GM21737 (cell line): ENCODE results near the gene ADAM10.
"Not testable (repeated sequence)": the region's sequence is repeated elsewhere in the genome, so short reads cannot be mapped to it uniquely, and the experiment has no call there.

ENCODE experiments used
- ATAC-seq: cut with Tn5 transposase; IDR thresholded peaks from one replicate; pipeline ENCODE4 v1.9.1; 2021; ENCODE audit warnings: mild to moderate bottlenecking, moderate library complexity; ENCODE audit not compliant: unreplicated experiment

ADAM10 gene

DNA sequence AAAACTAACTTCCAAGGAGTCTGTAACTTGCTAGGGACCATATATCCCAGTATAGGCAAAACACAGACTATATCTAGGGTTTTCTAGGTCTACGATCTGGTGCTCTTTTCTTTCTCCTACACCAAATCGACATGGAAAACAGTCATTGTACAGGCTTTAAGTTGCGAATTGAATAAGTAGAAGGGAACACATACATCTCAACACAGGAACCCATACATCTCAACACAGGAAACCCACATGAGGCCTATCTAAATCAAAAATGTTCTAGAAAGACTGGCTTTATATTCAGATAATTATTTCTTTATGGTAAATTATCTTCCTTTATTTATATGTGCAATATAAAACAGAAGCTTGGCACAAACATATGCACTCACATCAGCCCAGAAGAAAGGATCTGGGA is 126.6 kb downstream of the ADAM10 start:
- ATAC-seq, result no peak

DNA sequence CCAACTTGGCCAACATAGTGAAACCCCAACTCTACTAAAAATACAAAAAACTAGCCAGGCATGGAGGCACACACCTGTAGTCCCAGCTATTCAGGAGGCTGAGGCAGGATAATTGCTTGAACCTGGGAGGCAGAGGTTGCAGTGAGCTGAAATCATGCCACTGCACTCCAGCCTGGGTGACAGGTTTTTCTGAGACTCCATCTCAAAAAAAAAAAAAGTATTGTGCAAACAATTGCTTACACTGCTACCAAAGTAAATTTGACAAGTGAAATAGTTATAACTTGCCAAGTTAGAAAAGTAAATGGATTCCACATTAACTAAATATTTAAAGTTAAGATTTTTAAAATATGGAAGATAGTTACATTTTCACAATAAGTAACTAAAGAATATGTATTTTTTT is 129.2 kb downstream of the ADAM10 start:
- ATAC-seq, result not testable (repeated sequence)

DNA sequence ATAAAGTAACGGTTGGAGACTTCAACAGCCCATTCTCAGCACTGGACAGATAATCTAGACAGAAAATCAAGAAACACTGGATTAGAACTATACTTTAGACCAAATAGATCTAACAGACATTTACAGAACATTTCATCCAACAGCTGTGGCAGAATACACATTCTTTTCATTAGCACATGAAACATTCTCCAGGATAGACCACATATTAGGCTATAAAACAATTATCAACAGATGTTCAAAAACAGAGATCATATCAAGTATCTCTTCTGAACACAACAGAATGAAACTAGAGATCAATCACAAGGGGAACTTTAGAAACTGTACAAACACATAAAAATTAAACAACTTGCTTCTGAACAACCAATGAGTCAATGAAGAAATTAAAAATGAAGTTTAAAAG is 133.3 kb downstream of the ADAM10 start:
- no peak for ATAC-seq

DNA sequence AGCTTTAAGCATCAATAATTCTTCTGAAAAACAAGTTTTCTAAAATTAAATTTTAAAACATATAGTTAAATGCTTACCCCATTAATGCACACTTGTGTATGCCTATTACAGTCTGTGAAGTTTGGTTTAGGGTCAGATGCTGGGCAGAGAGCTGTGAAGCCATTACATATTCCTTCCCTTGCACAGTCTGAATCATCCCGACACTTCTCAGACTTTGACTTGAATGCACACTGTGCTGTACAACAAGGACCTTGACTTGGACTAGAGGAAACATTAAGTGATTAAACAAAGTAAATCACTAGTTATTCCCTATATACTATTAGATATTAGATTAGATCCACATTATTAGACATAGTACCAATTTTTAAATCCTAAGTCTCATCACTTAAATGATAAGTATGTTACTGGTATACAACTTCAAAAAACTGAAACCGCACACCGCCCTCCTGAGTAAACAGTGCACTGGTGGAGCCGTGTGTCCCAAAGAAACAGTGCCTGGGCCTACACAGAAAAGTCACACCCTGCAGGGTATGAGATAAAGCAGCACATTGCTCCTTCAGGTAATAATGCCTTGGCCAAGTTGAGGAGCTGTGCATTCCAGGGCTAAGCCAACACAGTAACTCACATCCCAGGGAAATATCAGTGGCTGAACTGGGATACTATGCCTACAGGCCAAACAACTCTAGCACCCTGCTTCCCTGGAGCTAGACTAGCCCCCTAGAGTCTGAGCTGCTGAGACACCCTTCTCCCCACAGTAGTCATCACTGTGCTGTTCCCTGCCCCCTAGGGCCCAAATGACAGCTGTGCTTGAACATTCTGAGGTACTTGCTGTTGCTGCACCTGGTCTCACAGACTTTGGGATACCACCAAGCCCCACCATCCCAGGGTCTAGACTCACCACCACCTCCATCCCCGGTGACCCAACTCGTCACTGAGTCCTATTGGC is 137.5 kb downstream of the ADAM10 start:
- no peak for ATAC-seq

DNA sequence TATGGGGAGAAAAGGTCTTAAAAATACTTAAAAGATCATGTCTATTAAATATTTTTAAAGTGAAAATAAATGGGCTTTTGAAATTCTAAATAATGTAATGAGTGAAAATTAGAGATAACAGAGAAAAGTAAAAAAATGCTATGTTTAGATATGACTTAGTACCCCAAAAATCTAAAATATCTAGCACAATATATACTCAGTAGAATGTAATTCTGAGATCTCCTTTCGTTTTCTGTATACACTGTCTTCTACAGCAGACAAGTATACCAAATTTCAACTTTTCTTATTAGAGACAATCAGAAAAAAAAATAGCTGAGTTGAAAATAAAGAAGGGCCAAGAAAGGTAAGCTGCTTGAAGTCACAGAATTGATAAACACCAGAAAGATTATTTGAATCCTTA is 140.8 kb downstream of the ADAM10 start:
- ATAC-seq, result no peak

DNA sequence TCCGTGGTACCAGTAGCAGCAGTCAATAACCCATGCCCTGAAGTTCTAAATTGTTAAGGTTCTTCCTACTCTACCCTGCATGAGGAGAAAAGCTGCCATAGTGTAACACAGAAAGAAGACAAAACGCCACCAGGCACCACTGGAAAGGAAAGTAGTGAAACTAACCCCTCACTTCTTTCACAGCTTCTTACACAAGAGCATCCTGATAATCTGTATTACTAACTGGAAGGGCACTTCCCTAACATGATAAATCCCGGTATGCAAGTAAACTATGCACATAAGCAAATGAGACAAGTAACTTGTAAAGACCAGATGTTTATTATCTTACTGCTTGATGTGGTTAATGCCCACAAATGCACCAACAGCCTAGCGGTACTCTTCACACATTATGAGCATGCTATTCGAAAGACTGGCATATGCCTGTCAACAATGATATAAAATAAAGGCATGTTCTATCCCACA is 141.3 kb downstream of the ADAM10 start:
- ATAC-seq, result no peak

DNA sequence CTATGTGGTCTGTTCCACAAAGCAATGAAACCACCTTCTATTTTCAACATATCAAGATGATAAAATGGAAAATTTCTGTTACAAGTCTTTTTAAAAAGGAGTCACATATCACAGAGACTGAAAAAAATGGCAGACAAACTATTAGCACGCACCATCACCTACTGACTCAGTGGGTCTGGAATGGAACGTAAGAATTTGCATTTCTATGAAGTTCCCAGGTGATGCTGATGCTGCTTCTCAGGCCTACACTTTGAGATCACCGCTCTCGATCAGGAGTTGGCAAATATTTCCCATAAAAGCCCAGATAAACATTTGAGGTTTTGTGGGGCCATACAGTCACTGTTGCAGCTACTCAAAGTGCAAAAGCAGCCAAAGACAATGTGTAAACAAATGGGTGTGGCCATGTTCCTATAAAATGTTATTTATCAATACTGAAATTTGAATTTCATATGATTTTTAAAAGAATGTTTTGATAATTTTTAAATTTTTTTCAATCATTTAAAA is 142.9 kb downstream of the ADAM10 start:
- ATAC-seq, result no peak

DNA sequence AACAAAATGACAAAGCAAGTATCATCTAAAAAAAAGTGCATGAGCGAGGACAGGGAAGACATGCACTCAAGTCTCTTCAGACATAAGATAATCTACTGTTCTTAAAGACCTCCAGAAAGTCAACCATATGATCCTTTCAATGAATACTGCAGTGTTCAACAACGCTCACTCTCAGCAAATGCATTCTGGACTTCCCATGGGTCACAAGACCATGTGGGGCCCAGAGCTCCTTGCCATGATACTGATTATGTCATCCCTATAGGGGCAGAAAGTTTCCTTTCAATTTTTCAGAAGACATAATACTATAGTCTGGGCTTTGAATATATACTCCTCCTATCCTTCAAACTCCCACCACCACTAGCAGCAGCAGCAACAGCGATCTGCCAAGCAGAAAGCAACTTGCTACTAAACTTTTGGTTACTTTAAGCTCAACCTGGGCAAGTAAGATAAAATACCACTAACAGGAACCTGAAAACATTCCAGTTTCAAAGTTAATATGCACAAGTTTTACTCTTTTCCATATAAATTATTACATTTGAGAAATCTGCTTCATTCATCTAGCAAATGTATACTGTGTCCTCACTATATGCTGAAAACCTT is 143.5 kb downstream of the ADAM10 start:
- no peak for ATAC-seq

DNA sequence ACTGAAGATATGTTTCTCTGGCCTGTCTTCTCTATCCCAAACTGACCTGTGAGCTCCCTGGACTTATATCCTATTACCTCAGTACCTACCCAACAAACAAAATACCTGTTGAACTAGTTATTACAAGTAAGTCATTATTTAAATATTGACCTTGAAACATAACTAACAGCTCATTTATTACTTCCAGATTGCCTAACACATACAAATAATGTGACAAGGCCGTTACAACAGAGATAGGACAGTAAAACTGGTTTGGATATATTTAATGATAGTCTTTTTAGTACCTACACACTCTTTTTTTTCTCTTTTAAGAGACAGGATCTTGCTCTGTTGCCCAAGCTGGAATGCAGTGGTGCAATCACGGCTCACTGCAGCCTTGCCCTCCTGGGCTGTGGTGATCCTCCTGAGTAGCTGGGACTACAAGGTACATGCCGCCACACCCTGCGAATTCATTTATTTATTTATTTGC is 145.0 kb downstream of the ADAM10 start:
- no peak for ATAC-seq

DNA sequence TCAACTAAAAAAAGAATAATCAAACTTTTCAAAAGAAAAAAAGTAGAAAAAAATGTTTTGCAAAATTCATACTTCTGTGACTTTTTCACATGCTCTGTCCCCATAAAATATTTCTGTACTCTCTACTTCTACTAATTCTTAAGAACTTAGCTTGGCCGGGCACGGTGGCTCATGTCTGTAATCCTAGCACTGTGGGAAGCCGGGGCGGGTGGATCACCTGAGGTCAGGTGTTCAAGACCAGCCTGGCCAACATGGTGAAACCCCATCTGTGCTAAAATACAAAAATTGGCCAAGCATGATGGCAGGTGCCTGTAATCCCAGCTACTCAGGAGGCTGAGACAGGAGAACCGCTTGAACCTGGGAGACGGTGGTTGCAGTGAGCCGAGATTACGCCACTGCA is 145.6 kb downstream of the ADAM10 start:
- ATAC-seq, result not testable (repeated sequence)

DNA sequence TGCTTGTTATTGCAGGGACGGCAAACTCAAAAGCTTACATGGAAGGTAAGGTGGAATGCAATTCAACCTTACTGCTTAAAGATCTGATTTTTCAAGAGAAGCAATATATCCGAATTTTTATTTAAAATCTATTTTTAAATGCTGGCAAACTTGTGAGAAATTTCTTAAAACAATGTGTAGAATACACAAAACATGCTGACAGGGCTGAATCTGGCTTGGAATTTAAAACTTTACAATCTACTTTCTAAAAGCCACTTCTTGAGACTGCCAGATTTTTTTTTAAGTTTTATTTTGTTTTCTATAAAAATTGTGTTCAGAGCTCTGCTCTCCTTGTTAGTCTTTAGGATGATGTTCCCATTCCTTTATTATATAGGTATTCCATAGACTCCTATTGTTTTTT is 146.7 kb downstream of the ADAM10 start:
- ATAC-seq, result no peak

DNA sequence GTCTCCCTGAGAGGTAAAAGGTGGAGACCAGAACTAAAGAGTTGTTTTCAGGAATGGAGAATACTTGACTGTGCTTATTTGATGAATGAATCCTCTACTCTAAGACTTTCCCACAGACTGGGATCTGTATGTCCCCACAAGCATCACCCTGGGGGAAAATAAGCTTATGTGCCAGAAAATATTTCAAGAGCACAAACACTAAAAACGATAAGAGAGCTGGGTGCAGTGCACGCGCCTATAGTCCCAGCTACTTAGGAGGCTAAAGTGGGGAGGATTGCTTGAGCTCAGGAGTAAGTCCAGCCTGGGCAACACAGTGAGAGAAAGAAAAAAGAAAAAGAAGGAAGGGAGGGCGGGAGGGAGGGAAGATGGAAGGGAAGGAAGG is 150.7 kb downstream of the ADAM10 start:
- ATAC-seq, result no peak

DNA sequence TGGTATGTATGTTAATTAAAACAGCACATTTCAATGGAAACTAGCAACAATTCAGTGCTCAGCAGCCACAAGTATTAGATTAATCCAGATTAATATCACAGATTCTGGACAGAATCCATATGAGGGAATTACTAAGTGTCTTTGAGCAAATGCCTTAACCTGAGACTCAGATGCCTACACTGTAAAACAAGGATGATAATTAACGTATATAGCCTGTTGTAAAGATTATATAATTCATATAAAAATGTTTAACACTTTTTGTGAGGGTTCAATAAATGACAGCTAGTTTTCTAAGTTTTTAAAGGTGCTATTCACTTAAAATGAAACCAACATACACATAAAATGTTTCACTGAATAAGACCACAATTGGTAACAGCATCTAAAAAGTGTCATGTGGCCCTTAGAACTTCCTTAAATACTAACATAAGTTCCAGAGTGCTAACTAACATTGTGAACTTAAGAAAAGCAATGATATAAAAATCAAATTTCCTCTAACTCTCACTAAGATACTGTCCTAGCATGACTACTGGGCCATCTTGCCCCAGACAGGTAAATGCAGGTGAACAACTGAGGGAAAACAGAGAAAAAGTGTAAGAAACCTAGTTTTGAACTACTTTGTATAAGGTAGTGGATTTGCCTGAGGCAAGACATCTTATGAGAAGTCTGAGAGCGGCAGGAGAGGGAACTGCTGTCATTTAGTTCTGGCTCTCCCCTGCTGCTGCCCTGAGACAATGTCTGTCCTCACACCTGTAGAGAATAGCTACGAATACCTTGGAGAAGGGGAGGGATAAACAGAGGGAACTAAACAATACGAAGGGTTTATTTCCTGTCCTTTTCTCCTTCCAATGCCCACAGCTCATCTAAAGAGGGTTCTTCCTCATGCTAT is 151.3 kb downstream of the ADAM10 start:
- ATAC-seq, result no peak

DNA sequence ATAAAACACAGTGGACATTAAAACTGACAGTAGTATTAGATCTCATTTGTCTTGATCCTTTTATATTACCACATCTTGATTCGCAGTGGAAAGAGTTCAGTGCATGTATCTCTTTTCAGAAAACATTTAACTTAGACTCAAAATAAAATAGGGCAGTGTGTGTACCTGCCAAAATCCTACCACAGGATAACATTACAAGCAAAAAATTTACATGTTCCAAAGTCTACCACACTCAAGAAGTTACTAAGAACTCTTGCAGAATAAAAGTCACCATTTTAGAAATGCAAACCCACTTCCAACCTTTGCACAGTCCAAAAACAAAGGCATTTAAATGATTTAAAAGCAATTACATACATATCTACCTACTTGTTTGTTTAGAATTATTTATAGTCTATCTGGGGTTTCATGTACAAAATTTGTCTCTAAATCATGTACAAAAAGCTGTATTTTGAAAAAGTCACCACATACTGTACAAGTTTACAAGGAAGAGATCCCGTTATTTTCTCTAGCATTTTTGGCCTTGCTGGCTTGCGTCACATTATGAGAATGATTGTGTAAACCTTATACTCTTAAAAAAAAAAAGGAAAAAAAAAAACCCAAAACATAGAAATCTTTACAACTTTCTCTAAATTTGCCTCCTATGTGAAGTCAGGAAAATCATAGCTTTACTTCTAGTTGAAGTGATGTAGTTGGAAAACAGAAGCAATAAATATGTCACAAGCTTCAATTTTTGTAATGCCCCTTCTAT is 153.8 kb downstream of the ADAM10 start:
- no peak for ATAC-seq

DNA sequence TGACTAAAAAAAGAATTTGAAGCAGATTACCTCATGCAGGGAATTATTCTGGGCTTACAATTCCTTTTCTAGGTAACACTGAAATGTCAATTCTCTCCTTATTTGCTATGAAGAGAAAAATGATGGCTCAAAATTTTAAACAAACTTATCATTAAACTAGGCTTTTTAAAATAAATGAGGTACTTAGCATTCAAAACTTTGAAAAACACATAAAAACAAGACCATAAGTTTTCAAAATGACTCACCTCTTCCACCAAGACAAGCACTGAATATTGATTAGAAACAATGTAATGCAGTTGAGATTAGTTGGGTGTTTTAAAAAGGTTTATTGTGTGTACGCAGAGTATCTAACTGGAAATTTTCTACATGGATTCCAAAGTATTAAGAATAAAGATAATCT is 154.6 kb downstream of the ADAM10 start:
- no peak for ATAC-seq

DNA sequence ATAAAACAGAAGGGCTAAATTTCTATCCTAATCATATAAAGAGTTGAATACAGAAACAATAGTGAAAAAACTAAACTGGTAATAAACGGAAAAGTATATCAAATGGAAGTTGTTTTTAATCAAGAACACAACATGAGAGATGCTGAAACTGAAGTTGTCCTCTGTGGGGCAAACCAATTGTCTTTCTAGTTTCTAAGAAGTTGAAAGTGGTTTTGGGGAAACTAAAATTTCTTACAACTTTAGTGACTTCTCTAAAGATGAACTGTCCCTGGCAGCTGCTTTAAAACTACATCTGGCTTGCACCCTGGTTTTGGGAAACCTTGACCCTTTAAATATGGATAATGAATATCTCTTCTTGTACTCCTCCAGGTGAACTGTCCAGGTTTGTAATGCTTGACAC is 155.6 kb downstream of the ADAM10 start:
- no peak for ATAC-seq

DNA sequence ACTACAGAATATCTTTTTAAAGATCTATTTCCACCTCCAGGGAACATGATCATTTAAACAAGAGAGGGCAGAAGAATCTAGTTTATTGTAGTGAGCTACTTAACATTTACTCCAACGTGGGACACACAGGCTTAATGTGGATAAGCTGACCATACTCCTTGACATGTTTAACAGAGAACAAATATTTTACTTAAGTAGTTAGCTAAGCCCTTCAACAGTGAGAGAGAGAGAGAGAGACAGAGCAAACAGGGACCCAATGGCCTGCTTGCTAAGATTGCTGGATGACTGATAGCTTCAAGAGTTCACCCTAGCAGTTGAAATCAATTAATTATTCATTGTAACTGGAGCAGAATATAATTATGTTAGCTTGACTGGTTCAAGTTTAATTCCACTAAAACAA is 158.6 kb downstream of the ADAM10 start:
- ATAC-seq, result no peak

DNA sequence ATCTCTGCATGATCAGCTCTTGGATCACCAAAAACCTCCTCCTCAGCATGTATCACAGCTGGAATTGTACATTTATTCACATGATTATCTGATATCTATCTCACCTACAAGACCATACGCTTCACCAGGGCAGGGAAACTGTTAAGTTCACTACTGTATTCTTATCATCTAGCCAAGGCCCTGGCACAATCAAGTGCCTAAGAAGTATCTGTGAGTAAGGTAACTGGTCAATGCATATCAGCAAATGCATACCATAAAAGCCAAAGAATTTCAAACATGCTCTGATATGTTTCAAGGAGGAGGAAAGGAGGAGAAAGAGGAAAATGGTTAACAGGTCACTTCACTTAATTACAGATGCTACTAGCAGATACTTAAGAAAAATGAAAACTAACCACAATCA is 159.3 kb downstream of the ADAM10 start:
- no peak for ATAC-seq

DNA sequence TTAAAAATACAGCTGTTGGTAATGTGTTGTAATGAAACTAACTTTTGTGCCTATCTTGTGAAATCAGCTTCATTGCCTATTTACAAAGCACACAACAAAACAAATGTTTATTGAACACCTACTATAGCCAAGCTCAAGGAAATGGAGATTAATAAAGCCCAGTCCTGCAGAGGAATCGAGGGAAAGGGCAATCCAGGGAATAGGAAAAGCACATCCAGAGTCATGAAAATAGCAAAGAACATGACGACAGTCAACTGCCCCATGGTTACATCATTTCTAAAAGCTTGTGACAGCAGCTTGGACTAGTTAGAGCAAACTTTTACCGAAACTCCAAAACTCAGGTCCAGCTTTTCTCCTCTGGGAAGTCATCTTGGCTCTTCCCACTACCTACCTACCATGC is 160.5 kb downstream of the ADAM10 start:
- ATAC-seq, result no peak

DNA sequence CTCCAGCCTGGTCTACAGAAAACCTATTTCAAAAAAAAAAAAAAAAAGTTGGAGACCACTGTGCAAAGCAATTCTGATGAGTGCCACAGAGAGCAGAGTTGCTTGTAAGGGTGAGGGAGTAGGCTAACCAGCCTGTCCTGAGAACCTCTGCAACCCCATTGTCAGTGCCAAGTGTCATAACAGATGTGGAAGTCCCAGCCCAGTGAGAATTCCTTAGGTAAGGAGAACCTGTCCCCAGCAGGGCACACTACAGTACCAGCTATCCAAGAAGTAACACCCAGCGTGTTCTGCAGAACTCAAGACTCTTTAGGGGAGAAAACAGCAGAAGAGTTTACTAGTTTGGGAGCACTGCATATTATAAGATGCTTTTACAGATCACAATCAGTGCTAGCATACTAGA is 161.4 kb downstream of the ADAM10 start:
- no peak for ATAC-seq
